Fibroblast of lung (primary cell): ENCODE data around the gene MPPE1. TPM values are rescaled to one million over a fixed set of nuclear protein-coding genes. Genes with fewer than 3 reads are reported as not detected.

Experiments used
- DNase-seq, 2 donors: peaks; one replicate each; pipeline versions ENCODE4 v3.0.0 to v3.0.0-alpha.2; 2010; ENCODE audit warnings: low read depth in 2 of 2
- H2AFZ ChIP-seq: 2 replicates; pipeline ENCODE4 v1.5.1; 2012; ENCODE audit warnings: low read length, control low read depth, inconsistent platforms
- H3K27ac ChIP-seq: 2 replicates; pipeline ENCODE4 v1.5.1; 2011; ENCODE audit warnings: low read length, control low read depth; ENCODE audit not compliant: insufficient read depth
- H3K27me3 ChIP-seq: 2 replicates; pipeline ENCODE4 v1.5.1; 2011; ENCODE audit warnings: mild to moderate bottlenecking, low read length; ENCODE audit not compliant: control insufficient read depth, insufficient read depth
- H3K36me3 ChIP-seq: 2 replicates; pipeline ENCODE4 v1.5.1; 2011; ENCODE audit warnings: low read length; ENCODE audit not compliant: control insufficient read depth, insufficient read depth
- H3K4me1 ChIP-seq: 2 replicates; pipeline ENCODE4 v1.5.1; 2011; ENCODE audit warnings: low read length; ENCODE audit not compliant: control insufficient read depth, insufficient read depth; ENCODE audit errors: extremely low read depth
- H3K4me2 ChIP-seq: 2 replicates; pipeline ENCODE4 v1.5.1; 2011; ENCODE audit warnings: low read length, control low read depth; ENCODE audit not compliant: insufficient read depth; ENCODE audit errors: extremely low read depth
- H3K4me3 ChIP-seq, 4 experiments: fragments of 200-600 bp in 1 of 4; sonication (generic) in 1 of 4; replicated peaks in 1 of 4; 2 replicates each; pipeline ENCODE4 v1.5.1; 2011 to 2016; ENCODE audit warnings: low read length in 4 of 4, low read depth in 3 of 4, mild to moderate bottlenecking in 3 of 4, control low read depth in 2 of 4, inconsistent platforms in 1 of 4, mixed read lengths in 1 of 4; ENCODE audit not compliant: insufficient read depth in 1 of 4; ENCODE audit errors: control extremely low read depth in 1 of 4
- H3K79me2 ChIP-seq: 2 replicates; pipeline ENCODE4 v1.5.1; 2012; ENCODE audit warnings: mild to moderate bottlenecking, low read length, inconsistent platforms; ENCODE audit not compliant: control insufficient read depth, insufficient read depth
- H3K9ac ChIP-seq: 2 replicates; pipeline ENCODE4 v1.5.1; 2011; ENCODE audit warnings: mild to moderate bottlenecking, low read length, control low read depth; ENCODE audit not compliant: insufficient read depth
- H3K9me3 ChIP-seq: 2 replicates; pipeline ENCODE4 v1.5.1; 2012; ENCODE audit warnings: low read depth, low read length; ENCODE audit not compliant: control insufficient read depth, insufficient read depth
- H4K20me1 ChIP-seq: 2 replicates; pipeline ENCODE4 v1.5.1; 2011; ENCODE audit warnings: low read length; ENCODE audit not compliant: control insufficient read depth, insufficient read depth; ENCODE audit errors: extremely low read depth
- EZH2 ChIP-seq: IDR thresholded peaks from 2 replicates; pipeline ENCODE4 v1.5.1; 2012; ENCODE audit warnings: low read length, control low read depth, mild to moderate bottlenecking; ENCODE audit errors: missing control alignments
- polyA plus RNA-seq, 2 donors: library from polyadenylated mRNA; depleted of rRNA in 1 of 2; stranded (reverse) in 1 of 2; unstranded in 1 of 2; fragments of >200 nt; gene quantifications; 2 replicates each; pipeline ENCODE4 v1.2.1, GENCODE V29; 2011 to 2012; ENCODE audit warnings: missing spikeins in 1 of 2
- total RNA-seq: library from RNA; depleted of rRNA; stranded (reverse); fragments of >200 nt; gene quantifications from 2 replicates; pipeline ENCODE4 v1.2.1, GENCODE V29; 2014
- TF ChIP-seq, protein P1 (sequence below), 2 donors: IDR thresholded peaks in 1 of 2; conservative IDR thresholded peaks in 1 of 2; 1 replicate in 1 of 2; 2 replicates in 1 of 2; pipeline ENCODE4 v1.5.1; 2011 to 2012; ENCODE audit warnings: low read length in 2 of 2, control low read depth in 1 of 2, inconsistent platforms in 1 of 2, low read depth in 1 of 2, mild to moderate bottlenecking in 1 of 2

Gene MPPE1
- total and polyA plus RNA-seq, 2 donors (not counting 1 experiment from before 2014, with no cell fraction given), result 23.3 to 29.7 TPM

DNA sequence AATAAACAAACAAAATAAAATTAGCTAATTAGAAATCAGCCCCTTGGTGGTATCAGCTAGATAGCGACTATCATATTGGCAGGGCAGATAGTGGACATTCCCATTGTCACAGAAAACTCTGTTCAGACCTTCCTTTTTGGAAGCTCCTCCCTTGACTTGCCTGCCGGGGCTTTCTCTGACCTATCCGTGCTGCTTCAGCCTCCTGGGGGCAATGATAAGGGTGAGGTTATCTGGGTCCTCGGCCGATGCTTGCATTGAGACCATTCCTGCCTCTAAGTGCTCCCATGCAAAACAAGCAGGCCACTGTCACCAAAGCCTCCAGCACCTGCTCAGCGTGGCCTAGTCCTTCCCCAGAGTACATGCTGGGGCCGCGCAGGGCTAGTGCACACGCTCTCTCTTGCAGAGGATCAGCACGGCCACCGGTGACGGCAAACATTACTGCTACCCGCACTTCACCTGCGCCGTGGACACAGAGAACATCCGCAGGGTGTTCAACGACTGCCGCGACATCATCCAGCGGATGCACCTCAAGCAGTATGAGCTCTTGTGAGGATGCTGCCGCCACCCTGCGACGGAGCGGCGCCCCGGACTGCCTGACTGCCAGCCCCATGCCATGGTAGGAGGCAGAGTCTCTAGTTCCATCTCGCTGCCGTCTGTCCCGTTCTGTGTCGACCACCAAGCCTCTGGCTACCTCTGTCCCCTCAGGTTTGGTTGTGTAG lies 27.4 kb downstream of the MPPE1 start:
- H3K4me1 ChIP-seq, result no peaks in the 10 kb centered on the region
- H3K9ac ChIP-seq, result no peak overlapping the region
- H3K4me2 ChIP-seq, result no peak overlapping the region
- H3K27me3 ChIP-seq, result no peaks in the 10 kb centered on the region
- H3K36me3 ChIP-seq, result peaks cover 1% of the 10 kb centered on the region
- no peak overlapping the region for H2AFZ ChIP-seq
- H3K9me3 ChIP-seq, result no peaks in the 10 kb centered on the region
- H3K4me3 ChIP-seq, result no peak overlapping the region
- DNase-seq, result no peak
- no peaks in the 10 kb centered on the region for H3K79me2 ChIP-seq
- H3K27ac ChIP-seq, result no peak overlapping the region
- TF ChIP-seq, protein P1, sequence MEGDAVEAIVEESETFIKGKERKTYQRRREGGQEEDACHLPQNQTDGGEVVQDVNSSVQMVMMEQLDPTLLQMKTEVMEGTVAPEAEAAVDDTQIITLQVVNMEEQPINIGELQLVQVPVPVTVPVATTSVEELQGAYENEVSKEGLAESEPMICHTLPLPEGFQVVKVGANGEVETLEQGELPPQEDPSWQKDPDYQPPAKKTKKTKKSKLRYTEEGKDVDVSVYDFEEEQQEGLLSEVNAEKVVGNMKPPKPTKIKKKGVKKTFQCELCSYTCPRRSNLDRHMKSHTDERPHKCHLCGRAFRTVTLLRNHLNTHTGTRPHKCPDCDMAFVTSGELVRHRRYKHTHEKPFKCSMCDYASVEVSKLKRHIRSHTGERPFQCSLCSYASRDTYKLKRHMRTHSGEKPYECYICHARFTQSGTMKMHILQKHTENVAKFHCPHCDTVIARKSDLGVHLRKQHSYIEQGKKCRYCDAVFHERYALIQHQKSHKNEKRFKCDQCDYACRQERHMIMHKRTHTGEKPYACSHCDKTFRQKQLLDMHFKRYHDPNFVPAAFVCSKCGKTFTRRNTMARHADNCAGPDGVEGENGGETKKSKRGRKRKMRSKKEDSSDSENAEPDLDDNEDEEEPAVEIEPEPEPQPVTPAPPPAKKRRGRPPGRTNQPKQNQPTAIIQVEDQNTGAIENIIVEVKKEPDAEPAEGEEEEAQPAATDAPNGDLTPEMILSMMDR (conservative IDR thresholded peaks at IDR 0.05 in 1 of 2, IDR thresholded peaks at IDR 0.05 in 1 of 2; ENCODE audit: low read depth in 1 of 2, low read length in 2 of 2), result no peak
- no peak for TF ChIP-seq EZH2
- no peaks in the 10 kb centered on the region for H4K20me1 ChIP-seq

DNA sequence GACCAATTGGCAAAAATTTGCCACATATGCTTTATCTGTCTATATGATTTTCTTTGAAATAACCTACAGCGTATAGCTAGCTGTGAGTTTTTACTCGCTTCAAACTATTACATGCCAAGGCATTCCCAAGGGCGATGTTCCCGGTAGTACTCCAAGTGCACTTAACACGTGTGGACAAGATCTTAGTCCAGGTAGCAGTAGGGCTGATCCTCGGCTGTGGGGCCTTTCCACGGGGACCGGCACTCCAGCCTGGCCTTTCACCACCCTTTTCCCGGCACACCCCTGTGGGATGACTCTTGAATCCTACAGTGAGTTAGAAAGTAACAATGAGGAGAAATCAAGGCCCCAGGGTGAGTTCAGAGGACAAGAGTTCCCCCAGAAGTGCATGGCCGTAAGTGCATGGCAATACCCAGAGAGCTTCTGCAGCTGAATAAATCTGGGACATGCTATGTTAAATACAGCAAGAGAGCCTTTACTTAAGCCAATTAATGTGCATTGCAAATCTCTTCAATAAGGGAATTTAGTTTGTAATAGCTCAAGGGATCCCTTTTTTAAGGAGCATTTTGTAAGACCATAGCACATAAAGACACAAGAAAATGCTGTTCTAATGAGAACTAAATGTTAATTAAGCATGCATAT lies 30.5 kb downstream of the MPPE1 start:
- Histone ChIP-seq H3K4me1 (no peaks in the 10 kb centered on the region), H3K27me3 (no peaks in the 10 kb centered on the region), H3K36me3 (no peaks in the 10 kb centered on the region), H3K27ac (no peak overlapping the region), H3K4me2 (no peak overlapping the region), H3K9me3 (no peaks in the 10 kb centered on the region), H2AFZ (no peak overlapping the region), H3K4me3 (no peak overlapping the region), H4K20me1 (no peaks in the 10 kb centered on the region), H3K79me2 (no peaks in the 10 kb centered on the region), H3K9ac (no peak overlapping the region)
- DNase-seq, result no peak
- TF ChIP-seq EZH2, result no peak
- TF ChIP-seq, protein P1 (conservative IDR thresholded peaks at IDR 0.05 in 1 of 2, IDR thresholded peaks at IDR 0.05 in 1 of 2; ENCODE audit: low read depth in 1 of 2, low read length in 2 of 2), result no peak

DNA sequence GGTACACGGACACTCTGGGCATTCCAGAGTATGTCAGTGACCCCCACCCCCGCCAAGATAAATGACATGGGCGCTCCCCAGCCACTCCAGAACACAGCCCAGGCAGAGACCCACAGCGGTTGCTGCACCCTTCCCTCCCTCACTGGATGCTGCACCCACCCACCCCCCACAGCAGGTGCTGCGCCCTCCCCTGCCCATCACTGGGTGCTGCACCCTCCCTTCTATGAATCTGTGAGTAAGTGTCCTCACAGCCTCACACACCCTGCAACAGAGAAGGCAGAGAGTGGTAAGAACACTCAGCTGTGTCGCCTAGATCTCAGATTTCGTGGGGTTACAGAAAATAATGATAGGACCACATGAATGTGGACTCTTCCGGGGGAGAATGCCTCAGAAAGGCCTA lies 33.4 kb downstream of the MPPE1 start:
- no peaks in the 10 kb centered on the region for H3K9me3 ChIP-seq
- H2AFZ ChIP-seq, result no peak overlapping the region
- no peak for DNase-seq

More for the DNA sequence above, 33.4 kb downstream of the MPPE1 start:
- Histone ChIP-seq H3K27ac (no peak overlapping the region), H4K20me1 (no peaks in the 10 kb centered on the region), H3K27me3 (no peaks in the 10 kb centered on the region), H3K79me2 (no peaks in the 10 kb centered on the region), H3K9ac (no peak overlapping the region), H3K4me2 (no peak overlapping the region), H3K4me3 (no peak overlapping the region), H3K36me3 (no peaks in the 10 kb centered on the region), H3K4me1 (no peaks in the 10 kb centered on the region)
- no peak for TF ChIP-seq EZH2
- TF ChIP-seq, protein P1 (conservative IDR thresholded peaks at IDR 0.05 in 1 of 2, IDR thresholded peaks at IDR 0.05 in 1 of 2; ENCODE audit: low read depth in 1 of 2, low read length in 2 of 2), result no peak
